ENCODE measurements around the gene ARHGEF4.

DNA sequence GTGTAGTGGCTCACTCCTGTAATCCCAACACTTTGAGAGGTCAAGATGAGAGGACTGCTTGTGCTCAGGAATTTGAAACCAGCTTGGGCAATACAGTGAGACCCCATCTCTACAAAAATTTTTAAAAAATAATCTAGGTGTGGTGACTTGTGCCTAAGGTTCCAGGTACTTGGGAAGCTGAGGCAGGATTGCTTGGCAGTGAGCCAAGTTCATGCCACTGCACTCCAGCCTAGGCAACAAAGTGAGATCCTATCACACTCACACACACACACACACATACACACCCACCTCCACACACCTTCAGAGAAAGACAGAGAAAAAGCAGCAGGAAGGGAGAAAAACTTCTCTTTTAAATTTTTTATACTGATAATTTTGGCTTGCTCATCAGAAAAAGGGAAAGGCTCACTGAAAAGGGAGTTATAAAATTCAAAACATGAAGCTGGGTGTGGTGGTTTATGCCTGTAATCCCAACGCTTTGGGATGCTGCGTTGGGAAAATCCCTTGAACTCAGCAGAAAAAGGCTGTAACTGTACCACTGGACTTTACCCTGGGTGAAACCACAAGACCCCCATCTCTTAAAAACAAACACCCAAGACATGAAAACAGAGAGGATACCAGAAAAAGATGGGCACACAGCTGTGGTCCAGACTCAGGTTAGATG is 230.9 kb downstream of the ARHGEF4 start:
- no peak for TF ChIP-seq POLR2A (IDR thresholded peaks at IDR 0.05)
- TF ChIP-seq, protein P1, sequence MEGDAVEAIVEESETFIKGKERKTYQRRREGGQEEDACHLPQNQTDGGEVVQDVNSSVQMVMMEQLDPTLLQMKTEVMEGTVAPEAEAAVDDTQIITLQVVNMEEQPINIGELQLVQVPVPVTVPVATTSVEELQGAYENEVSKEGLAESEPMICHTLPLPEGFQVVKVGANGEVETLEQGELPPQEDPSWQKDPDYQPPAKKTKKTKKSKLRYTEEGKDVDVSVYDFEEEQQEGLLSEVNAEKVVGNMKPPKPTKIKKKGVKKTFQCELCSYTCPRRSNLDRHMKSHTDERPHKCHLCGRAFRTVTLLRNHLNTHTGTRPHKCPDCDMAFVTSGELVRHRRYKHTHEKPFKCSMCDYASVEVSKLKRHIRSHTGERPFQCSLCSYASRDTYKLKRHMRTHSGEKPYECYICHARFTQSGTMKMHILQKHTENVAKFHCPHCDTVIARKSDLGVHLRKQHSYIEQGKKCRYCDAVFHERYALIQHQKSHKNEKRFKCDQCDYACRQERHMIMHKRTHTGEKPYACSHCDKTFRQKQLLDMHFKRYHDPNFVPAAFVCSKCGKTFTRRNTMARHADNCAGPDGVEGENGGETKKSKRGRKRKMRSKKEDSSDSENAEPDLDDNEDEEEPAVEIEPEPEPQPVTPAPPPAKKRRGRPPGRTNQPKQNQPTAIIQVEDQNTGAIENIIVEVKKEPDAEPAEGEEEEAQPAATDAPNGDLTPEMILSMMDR (IDR thresholded peaks at IDR 0.05 in 8 of 11, conservative IDR thresholded peaks at IDR 0.05 in 3 of 11) = no peak

Measured in spleen (tissue), 7 donors.